ENCODE data around the gene CERCAM.
"Not testable (repeated sequence)": the region's sequence is repeated elsewhere in the genome, so short reads cannot be mapped to it uniquely, and the experiment has no call there.

The CERCAM gene

DNA sequence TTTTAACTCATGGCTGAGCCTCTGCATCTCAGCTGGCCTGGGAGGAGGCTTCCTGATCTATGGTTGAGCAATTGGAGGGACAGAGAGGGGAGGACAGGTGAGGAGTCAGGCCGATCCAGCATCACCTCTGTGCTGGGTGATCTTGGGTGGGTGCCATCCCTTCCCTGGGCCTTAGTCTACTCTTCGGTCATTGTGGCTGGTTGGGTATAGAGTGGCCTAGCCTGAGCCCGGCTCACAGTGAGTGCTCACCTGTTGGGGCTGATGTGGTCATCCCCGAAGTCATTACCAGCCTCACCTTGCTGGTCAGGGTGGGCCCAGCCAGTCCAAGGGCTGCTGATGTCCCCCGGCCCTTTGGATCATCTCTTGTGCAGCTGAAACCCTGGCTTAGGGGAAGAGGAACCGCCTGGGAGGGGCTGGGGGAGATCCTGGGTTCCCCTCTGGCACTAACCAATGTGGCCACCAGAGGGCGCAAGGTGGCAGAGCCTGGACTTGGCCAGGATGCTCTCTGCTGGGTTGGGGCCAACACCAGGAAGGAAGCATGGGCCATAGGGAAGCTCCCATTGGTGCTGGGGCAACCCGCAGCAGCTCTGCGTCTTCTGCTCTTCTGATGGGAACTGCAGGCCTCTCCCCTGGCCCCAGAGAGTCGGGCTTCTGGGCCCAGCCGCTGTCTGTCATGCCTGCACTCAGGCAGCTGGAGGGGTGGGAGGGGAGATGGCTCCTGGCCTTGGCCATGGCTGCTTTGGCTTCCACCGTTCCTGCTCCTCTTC is 17.9 kb downstream of the CERCAM start:
- no peaks in the 10 kb centered on the region for H3K9me3 ChIP-seq (replicated peaks; ENCODE audit: insufficient read depth, low read length)
- peak overlapping the region; percentile 43; the same call in 1 of the 2 replicates for H3K4me2 ChIP-seq (ENCODE audit: low read depth, low read length)
- no peaks in the 10 kb centered on the region for H3K36me3 ChIP-seq (replicated peaks; ENCODE audit: insufficient read depth, low read length)
- H2AFZ ChIP-seq (ENCODE audit: low read length), result peak overlapping the region; percentile 61
- no peak overlapping the region for H3K9ac ChIP-seq (ENCODE audit: low read length)
- H3F3A ChIP-seq (ENCODE audit: insufficient read depth, low read length), result no peaks in the 10 kb centered on the region
- H3K27ac ChIP-seq (ENCODE audit: low read length), result no peak overlapping the region
- H3K9me2 ChIP-seq (replicated peaks; ENCODE audit: insufficient read depth, low read length), result no peaks in the 10 kb centered on the region
- H3K27me3 ChIP-seq (replicated peaks; ENCODE audit: insufficient read depth, low read length), result peaks cover 6% of the 10 kb centered on the region; the same call in 1 of the 2 replicates
- H3K79me2 ChIP-seq (ENCODE audit: low read length), result no peaks in the 10 kb centered on the region
- DNase-seq, result peak; percentile 73
- H4K20me1 ChIP-seq (ENCODE audit: insufficient read depth, low read length), result no peaks in the 10 kb centered on the region
- no peaks in the 10 kb centered on the region for H3K4me1 ChIP-seq (ENCODE audit: low read length)
- TF ChIP-seq, protein P1, sequence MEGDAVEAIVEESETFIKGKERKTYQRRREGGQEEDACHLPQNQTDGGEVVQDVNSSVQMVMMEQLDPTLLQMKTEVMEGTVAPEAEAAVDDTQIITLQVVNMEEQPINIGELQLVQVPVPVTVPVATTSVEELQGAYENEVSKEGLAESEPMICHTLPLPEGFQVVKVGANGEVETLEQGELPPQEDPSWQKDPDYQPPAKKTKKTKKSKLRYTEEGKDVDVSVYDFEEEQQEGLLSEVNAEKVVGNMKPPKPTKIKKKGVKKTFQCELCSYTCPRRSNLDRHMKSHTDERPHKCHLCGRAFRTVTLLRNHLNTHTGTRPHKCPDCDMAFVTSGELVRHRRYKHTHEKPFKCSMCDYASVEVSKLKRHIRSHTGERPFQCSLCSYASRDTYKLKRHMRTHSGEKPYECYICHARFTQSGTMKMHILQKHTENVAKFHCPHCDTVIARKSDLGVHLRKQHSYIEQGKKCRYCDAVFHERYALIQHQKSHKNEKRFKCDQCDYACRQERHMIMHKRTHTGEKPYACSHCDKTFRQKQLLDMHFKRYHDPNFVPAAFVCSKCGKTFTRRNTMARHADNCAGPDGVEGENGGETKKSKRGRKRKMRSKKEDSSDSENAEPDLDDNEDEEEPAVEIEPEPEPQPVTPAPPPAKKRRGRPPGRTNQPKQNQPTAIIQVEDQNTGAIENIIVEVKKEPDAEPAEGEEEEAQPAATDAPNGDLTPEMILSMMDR (IDR thresholded peaks at IDR 0.05; ENCODE audit: low read length), result peak; percentile 93
- TF ChIP-seq EZH2phosphoT487 (IDR thresholded peaks at IDR 0.05; ENCODE audit: low read length) (no peak), EZH2 (optimal IDR thresholded peaks at IDR 0.05; ENCODE audit: low read depth, low read length) (no peak)
- no peak overlapping the region for H3K4me3 ChIP-seq (ENCODE audit: low read length)

DNA sequence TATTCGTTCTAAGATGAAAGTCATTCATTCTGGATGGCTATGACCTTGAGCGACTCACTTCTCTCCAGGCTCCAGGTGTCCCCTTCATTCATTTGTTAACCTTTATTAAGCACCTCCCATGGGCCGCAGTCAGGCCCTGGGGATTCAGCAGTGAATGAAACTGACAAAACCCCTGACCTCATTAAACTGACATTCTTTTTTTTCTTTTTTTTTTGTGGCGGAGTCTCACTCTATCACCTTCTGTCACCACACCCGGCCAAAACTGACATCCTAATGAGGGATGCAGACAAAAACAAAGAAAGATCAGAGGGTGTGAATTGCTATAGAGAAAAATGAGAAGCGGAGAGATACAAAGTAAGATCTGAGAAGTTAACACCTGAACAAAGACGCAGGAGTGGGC is 18.6 kb downstream of the CERCAM start:
- H3F3A ChIP-seq (ENCODE audit: insufficient read depth, low read length), result no peaks in the 10 kb centered on the region
- no peak for DNase-seq
- no peaks in the 10 kb centered on the region for H4K20me1 ChIP-seq (ENCODE audit: insufficient read depth, low read length)
- H3K9me3 ChIP-seq (replicated peaks; ENCODE audit: insufficient read depth, low read length), result no peaks in the 10 kb centered on the region
- no peak overlapping the region for H2AFZ ChIP-seq (ENCODE audit: low read length)
- TF ChIP-seq, protein P1 (IDR thresholded peaks at IDR 0.05; ENCODE audit: low read length), result no peak
- TF ChIP-seq EZH2 (optimal IDR thresholded peaks at IDR 0.05; ENCODE audit: low read depth, low read length) (no peak), EZH2phosphoT487 (IDR thresholded peaks at IDR 0.05; ENCODE audit: low read length) (no peak)
- no peak overlapping the region for H3K4me3 ChIP-seq (ENCODE audit: low read length)
- no peaks in the 10 kb centered on the region for H3K9me2 ChIP-seq (replicated peaks; ENCODE audit: insufficient read depth, low read length)
- H3K27ac ChIP-seq (ENCODE audit: low read length), result no peak overlapping the region
- no peaks in the 10 kb centered on the region for H3K79me2 ChIP-seq (ENCODE audit: low read length)
- H3K36me3 ChIP-seq (replicated peaks; ENCODE audit: insufficient read depth, low read length), result no peaks in the 10 kb centered on the region
- peaks cover 6% of the 10 kb centered on the region; the same call in 1 of the 2 replicates for H3K27me3 ChIP-seq (replicated peaks; ENCODE audit: insufficient read depth, low read length)
- H3K4me2 ChIP-seq (ENCODE audit: low read depth, low read length), result no peak overlapping the region
- no peaks in the 10 kb centered on the region for H3K4me1 ChIP-seq (ENCODE audit: low read length)
- H3K9ac ChIP-seq (ENCODE audit: low read length), result no peak overlapping the region

DNA sequence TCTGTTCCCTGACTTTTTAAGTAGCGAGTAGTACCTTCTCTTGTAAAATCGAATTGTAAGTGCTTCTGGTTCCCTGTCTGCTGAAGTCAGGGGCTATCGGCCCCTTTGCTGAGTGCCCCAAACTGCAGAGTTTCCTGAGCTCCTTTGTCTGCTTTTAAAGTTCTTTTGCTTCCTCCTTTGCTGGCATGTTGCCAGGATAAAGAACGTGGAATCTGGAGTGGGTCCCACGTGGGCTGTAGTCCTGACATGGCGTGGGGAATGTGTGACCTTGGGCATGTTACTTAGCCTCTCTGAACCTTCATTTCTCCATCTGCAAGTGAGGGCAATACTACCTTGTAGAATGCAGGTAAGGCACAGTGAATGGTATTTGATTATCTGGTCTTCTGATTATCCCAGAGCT is 21.5 kb downstream of the CERCAM start:
- no peaks in the 10 kb centered on the region for H4K20me1 ChIP-seq (ENCODE audit: insufficient read depth, low read length)
- no peak for TF ChIP-seq EZH2 (optimal IDR thresholded peaks at IDR 0.05; ENCODE audit: low read depth, low read length)
- no peak for TF ChIP-seq EZH2phosphoT487 (IDR thresholded peaks at IDR 0.05; ENCODE audit: low read length)
- TF ChIP-seq, protein P1 (IDR thresholded peaks at IDR 0.05; ENCODE audit: low read length), result no peak
- H3K4me1 ChIP-seq (ENCODE audit: low read length), result no peaks in the 10 kb centered on the region
- H3K27me3 ChIP-seq (replicated peaks; ENCODE audit: insufficient read depth, low read length), result no peaks in the 10 kb centered on the region
- no peak overlapping the region for H3K27ac ChIP-seq (ENCODE audit: low read length)
- H3K9me2 ChIP-seq (replicated peaks; ENCODE audit: insufficient read depth, low read length), result no peaks in the 10 kb centered on the region
- H3K36me3 ChIP-seq (replicated peaks; ENCODE audit: insufficient read depth, low read length), result no peaks in the 10 kb centered on the region
- H3K9me3 ChIP-seq (replicated peaks; ENCODE audit: insufficient read depth, low read length), result no peaks in the 10 kb centered on the region
- no peak overlapping the region for H3K9ac ChIP-seq (ENCODE audit: low read length)
- H2AFZ ChIP-seq (ENCODE audit: low read length), result no peak overlapping the region
- no peak for DNase-seq
- H3K4me2 ChIP-seq (ENCODE audit: low read depth, low read length), result no peak overlapping the region
- no peaks in the 10 kb centered on the region for H3F3A ChIP-seq (ENCODE audit: insufficient read depth, low read length)
- no peaks in the 10 kb centered on the region for H3K79me2 ChIP-seq (ENCODE audit: low read length)
- H3K4me3 ChIP-seq (ENCODE audit: low read length), result no peak overlapping the region

DNA sequence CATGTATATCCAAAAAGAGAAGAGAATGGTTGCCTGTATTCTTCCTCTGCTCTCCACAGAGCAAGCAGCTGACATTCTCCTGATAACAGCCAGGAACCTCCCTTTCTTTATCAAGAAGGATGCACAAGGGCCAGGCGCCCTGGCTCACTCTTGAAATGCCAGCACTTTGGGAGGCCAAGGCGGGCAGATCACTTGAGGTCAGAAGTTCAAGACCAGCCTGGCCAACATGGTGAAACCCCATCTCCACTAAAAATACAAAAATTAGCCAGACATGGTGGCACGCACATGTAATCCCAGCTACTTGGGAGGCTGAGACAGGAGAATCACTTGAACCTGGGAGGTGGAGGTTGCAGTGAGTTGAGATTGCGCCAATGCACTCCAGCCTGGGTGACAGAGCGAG is 25.8 kb downstream of the CERCAM start:
- H3K9ac ChIP-seq (ENCODE audit: low read length); DNase-seq; H3K9me2 ChIP-seq (replicated peaks; ENCODE audit: insufficient read depth, low read length); H3K36me3 ChIP-seq (replicated peaks; ENCODE audit: insufficient read depth, low read length); H3K9me3 ChIP-seq (replicated peaks; ENCODE audit: insufficient read depth, low read length); H3K4me3 ChIP-seq (ENCODE audit: low read length); H3K4me2 ChIP-seq (ENCODE audit: low read depth, low read length); H3K4me1 ChIP-seq (ENCODE audit: low read length); H2AFZ ChIP-seq (ENCODE audit: low read length); H3K27ac ChIP-seq (ENCODE audit: low read length); H3K79me2 ChIP-seq (ENCODE audit: low read length); H3F3A ChIP-seq (ENCODE audit: insufficient read depth, low read length); H3K27me3 ChIP-seq (replicated peaks; ENCODE audit: insufficient read depth, low read length); H4K20me1 ChIP-seq (ENCODE audit: insufficient read depth, low read length): not testable (repeated sequence)

Data from MM.1S (cell line).